ENCODE results near the gene ITSN2.

The ITSN2 gene

GRCh38 chr2:24159708-24160107 lies 200.6 kb downstream of the ITSN2 start:
- in situ Hi-C loops (cut with HindIII; ENCODE audit: low pct_unique_long_range_greater_than_20kb, low sequenced_read_pairs): no loop called here
- no peak for TF ChIP-seq JUND (IDR thresholded peaks at IDR 0.05; ENCODE audit: low read depth)
- DNase-seq (ENCODE audit: low read depth in 1 of 2, low spot score in 1 of 2): no peak

GRCh38 chr2:24158131-24158530 lies 202.2 kb downstream of the ITSN2 start:
- no peak for DNase-seq (ENCODE audit: low read depth in 1 of 2, low spot score in 1 of 2)
- no peak for TF ChIP-seq JUND (IDR thresholded peaks at IDR 0.05; ENCODE audit: low read depth)
- in situ Hi-C loops (cut with HindIII; ENCODE audit: low pct_unique_long_range_greater_than_20kb, low sequenced_read_pairs): no loop called here

GRCh38 chr2:24153478-24153877 lies 206.9 kb downstream of the ITSN2 start:
- TF ChIP-seq JUND (IDR thresholded peaks at IDR 0.05; ENCODE audit: low read depth): no peak
- DNase-seq (ENCODE audit: low read depth in 1 of 2, low spot score in 1 of 2): no peak
- in situ Hi-C loops (cut with HindIII; ENCODE audit: low pct_unique_long_range_greater_than_20kb, low sequenced_read_pairs): no loop called here
